HG02623 (cell line): Measurements from ENCODE around the gene BIN1.
A peak's percentile ranks its signal among the peaks of the same experiment; 100 is the strongest.

Experiments used
- ATAC-seq: cut with Tn5 transposase; IDR thresholded peaks from one replicate; pipeline ENCODE4 v1.9.1; 2021; ENCODE audit warnings: moderate library complexity; ENCODE audit not compliant: unreplicated experiment

Gene BIN1

DNA sequence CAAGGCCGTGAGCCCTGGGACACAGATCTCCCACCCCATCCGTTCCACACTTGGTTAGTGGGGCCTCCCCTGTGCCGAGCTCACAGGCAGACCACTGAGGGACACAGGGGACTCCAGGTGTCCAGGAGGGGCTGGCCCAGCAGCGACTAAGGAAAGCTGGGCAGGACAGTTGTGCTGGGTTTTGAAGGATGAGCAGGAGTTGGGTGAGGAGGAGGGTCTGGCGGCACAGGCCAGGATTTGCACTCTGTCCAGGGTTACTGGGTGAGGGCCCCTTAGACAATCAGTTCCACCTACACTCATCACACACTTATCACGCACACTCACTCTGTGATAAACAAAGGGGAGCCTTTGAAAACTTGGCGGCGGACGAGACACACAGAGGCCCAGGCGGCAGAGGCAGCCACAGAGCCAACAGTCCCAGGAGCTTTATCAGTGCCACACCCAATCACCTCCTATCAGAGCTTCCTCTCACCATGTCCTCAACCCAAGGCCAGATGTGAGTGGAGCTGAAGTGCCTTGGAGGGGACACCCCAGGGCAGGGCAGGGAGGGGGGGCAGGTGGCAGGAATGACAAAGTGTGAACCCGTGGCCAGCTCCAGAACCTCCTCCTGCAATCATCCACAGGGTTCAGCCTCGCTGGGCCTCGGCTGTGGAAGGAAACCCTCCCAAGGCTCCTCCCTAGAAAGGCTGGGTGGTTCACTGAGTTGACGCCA is 26.6 kb downstream of the BIN1 start:
- ATAC-seq: no peak

DNA sequence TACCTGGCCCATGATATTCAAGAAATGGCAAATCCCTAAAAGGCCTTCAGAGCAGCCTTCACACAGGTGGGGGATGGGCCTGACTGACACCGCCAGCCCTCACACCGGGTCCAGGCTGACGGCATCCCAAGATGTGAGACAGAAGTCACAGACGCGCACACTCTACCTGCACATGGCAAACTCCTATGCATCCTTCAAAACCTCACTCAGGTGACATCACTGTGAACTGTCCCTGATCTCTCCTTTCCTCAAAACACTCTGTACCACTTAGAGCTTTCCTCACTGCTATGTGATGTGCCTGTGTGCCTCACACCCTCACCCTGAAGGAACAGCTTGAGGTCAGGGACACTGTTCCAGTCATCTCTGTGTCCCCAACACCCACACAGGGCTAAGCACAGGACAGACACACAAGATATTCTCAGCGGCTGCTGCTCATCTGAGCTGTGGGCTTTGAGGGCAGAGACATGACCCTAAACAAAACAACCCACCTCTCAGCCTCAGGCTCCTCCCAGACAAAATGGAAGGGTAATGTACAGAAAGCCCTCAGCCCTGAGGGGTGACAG is 27.5 kb downstream of the BIN1 start:
- ATAC-seq: no peak

DNA sequence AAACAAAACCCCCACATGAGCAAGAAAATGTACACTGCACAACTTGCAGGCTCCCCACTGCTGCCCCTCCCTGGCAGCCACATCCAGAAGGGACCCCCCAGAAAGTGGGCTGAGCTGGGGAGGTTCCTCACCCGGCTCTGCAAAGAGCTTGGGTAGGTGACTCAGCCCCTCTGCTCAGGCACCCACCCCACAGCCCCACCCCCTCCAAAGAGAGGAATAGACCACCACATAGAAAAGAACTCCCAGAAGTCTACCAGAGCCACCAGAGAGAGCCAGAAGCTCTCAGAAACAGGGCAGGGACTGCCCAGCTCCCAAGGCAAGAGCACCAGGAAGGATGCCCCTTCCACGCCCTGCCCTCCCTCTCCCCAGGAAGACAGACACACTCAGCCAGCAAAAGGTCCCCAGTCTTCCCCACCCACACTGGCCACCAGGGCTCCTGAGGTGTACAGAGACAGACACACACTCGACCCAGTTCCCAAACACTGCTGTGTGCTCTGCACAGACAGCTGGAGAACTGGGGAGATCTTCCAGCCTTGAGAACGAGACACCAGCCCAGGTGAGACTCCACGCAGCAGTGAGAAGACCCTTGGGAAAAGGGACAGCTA is 28.2 kb downstream of the BIN1 start:
- no peak for ATAC-seq

DNA sequence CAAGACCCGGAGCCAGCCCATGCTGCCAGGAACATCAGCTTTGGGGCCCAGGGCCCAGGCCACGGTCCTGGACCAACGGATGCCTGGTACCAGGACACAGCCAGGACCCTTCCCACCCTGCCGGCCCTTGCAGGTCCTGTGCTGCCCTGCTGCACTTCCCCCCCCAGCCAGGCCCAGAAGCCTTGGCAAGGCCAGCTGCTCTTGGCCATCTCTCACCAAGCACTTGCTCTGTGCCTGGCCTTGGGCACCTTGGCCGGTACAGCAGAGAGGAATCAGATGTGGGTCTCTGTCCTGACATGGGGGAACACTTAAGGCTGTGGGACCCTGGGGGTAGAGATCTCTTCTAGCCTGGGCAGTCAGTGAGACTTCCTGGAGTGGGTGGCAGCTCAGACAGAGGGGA is 28.9 kb downstream of the BIN1 start:
- no peak for ATAC-seq

DNA sequence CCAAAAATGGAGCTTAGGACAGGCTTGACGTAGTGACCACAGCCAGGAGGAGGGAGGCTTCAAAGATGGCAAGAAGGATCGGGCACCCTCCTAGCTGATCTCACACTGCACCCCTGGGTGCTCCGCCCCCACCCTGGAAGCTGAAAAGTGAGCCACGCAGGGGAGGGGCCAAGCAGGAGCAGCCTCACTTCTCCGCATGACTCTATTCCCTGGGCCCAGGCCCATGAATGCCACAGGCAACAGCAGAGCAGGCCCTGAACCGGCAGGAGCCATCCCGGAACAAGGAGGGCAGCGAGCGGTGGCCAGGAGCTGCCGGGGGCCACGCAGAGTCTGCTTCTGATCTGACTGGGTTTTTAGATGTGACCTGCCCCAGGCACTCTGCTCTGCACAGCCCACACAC is 30.0 kb downstream of the BIN1 start:
- ATAC-seq: no peak

DNA sequence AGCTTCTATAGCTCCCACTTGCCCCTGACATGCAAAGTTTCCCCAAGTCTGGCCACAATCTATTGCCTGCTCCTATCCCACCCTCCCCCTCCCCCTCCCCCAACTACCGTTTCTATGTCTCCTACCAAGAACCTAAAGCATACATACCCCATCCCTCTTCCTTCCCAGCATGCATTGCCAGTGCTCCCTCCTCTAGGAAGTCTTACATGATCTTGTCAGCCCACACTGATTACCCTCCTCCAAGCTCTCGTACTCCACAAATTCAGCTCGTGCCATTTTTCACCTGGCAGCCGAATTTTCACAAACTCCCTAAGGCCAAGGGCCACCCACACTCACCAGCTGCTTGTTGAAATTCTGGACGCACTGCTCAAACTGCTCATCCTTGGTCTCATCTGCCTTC is 30.7 kb downstream of the BIN1 start:
- ATAC-seq: no peak

DNA sequence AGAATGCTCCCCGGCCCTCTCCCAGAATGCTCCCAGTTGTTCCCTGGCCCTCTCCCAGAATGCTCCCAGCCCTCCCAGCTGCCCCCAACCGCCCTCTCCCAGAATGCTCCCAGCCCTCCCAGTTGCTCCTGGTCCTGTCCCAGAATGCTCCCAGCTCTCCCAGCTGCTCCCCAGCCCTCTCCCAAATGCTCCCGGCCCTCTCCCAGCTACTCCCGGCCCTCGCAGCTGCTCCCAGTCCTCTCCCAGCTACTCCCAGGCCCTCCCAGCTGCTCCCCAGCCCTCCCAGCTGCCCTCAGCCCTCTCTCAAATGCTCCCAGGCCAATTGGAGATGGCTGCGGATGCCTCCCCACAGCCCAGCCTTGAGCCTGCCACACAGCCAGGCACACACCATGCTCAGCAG is 31.1 kb downstream of the BIN1 start:
- no peak for ATAC-seq

DNA sequence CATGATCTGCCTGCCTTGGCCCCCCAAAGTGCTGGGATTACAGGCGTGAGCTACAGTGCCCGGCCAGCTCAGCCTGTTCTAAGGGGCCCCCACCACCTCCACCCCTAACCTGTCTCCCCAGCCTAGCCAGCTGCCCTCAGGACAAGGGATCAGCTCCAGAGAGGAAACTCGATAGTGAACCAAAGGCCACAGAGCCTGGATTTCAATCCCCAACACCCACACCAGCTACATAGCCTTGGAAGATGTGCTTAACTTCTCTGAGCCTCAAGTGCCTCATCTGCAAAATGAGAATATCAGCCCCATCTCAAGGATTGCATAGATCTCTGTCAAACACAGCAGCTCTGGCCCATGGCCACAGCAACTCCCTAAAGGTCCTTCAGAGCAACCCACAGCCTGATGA is 32.0 kb downstream of the BIN1 start:
- no peak for ATAC-seq

DNA sequence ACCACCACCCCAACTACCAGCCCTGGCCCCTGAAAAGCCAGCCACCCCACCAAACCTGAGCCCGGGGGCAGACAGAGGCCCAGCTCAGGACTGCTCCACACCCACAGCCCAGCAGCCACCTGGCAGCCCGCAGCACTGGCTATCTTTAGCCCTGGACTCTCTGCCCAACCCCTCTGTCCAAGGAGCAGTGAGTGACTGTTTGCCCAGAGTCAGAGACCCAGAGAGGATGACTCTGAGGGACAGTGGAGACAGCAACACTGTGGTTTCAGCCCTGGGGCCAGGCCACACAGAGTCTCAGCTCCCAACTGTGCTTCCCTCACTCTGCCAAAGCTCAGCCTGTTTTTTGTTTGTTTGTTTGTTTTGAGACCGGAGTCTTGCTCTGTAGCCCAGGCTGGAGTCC is 32.6 kb downstream of the BIN1 start:
- ATAC-seq: no peak

DNA sequence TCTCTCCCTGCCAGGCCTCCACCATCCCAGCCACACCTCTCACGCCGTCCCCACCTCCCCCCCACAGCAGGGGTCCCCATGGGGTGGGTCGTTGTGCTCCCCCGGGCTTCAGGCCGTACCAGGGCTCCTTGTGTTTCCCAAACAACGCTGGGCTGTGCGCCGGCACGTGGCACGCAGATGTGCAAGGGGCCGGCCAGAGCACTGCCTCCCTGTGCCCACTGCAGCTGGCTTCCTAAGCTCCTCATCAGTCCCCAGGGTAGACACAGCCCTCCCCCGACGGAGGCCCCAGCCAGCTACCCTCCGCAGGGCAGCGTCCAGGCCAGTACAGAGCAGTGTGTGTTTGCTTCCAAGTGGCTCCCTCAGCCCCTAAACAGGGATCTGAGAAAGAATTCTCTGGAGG is 34.0 kb downstream of the BIN1 start:
- no peak for ATAC-seq

DNA sequence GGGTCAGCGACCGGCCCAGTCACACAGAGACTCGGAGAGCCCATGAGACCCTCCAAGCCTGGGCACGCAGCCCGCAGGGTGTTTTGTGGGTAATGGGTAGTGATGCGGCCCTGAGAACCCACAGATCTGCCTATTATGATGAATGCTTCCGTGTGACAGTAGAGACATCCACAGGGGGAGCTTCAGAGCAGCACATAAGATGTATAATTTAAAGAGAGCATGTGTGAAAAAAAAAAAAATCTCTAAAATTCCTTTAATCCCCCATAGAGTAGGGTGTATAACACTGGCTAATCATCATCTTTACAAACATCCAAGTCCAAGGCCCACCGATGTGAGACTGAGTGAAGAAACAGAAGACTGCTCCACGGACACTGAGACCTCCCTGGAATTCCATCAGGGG is 34.6 kb downstream of the BIN1 start:
- no peak for ATAC-seq

DNA sequence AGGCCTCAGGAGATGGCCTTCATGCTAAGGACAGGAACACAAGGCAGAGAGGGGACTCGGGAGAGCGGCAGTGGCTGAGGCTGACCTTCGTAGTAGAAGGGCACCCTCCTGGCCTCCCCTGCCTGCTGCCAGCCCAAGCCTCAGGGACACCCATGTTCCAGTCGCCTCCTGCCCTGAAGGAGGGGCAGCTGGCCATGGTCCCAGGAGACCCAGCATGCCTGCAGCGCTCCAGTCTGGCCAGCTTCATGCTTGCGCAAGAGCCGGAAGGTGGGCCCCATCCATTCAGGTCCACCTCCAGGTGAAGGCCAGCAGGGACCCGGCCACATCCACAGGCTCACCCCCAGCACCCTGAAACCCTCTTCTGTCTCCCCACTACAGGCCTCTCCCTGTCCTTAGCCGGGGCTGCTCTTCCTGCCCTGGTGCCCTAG is 35.0 kb downstream of the BIN1 start:
- ATAC-seq: no peak

DNA sequence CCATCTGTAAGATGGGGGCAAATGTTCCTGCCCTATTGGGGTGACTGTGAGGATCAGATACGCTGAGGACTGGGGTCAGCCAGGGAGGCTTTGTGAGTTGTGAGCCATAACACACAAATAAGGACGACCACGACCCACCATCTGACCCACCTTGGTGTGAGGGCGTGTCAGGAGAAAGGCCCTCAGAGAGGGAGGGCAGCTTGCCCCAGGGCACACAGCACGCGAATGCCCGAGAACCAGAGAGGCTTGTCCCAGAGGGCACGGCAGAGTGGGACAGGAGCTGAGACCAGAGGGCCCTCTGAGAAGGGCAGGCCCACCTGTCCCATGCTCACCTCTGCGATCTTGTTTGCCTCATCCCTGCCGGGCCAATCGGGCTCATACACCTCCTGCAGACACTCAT is 36.7 kb downstream of the BIN1 start:
- no peak for ATAC-seq

DNA sequence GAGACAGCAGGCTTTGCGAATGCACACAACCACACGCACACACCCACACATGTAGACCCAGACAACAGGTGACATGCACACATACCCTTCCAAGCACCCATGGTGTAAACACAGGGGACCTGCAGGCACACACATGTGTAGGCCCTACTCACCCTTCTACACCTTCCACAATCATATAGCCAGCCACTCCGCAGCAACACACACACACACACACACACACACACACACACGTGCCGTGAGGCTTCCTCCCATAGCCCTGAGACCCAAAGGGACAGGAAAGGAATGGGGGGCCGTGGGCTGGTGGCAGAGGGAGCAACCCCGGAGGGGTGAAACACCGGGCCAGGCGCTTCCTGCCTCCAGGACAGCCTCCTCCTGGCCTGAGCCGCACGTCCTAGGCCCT is 37.4 kb downstream of the BIN1 start:
- ATAC-seq: no peak

DNA sequence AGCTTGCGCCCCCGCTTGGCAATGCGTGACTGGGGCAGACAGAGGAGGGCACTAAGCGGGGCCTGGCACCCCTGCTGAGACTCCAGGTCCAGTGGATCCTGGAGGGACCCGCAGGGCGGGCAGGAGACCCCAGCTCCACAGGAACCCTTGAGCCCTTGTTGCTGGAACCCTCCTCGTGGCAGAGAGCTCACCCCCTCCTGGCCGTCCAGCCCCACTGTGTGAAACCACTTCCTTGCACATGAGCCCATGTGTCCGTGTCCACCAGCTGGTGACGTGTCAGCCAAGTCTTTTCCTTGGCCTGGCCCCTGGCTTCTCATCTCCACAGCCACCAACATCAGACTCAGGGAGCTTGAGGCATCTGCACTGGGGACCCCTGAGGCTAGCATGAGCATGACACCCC is 38.0 kb downstream of the BIN1 start:
- ATAC-seq: no peak

DNA sequence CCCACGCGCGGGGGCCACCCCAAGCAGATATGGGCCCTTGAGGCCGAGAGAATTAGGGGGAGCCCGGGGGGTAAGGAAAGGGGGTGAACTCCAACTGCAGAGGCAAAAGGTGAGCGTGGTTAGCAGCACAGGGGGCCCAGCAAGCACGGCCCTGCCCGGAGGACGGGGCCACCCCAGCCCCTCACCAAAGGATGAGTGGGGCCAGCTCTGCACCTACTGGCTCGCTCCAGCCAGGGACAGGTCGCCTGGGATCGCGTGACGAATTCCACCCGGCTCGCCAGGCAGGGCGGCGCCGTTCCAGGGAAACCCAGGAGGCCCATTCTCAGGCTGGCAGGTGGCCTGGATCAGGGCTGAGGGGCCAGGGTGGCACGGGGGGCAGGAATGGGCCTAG is 38.6 kb downstream of the BIN1 start:
- no peak for ATAC-seq

DNA sequence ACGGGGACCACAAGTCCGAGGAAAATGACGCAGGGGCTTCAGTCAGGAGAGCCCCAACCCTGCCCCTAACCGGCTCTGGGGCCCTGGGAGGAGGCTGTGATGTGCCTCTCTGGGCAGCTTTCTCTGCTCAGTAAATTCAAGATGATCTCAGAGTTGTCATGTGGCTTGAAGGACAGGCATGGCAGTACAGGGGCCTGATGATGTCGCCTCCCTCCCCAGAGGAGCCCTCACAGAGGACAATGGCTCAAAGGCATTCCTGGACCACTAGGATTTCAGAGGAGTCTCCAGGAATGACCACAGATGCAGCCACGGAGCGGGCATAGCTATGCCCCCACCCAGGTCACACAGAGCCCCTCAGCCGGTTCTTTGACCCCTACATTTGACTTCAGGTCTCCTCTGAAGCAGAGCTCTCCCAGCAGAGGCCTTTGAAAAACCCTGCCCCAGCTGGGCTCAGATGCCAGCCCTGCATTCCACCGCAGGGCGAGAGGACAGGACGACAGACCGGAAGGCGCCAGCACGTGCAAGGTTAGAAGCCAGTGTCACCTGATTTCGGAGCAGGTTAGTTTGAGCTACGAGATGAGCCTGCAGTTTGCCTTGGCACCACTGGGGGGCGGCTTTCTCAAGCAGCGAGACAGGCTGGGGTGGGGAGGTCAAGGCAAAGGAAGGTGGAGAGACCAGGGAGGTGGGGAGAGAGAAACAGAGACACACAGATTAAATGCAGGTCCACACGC is 39.2 kb downstream of the BIN1 start:
- ATAC-seq: no peak

DNA sequence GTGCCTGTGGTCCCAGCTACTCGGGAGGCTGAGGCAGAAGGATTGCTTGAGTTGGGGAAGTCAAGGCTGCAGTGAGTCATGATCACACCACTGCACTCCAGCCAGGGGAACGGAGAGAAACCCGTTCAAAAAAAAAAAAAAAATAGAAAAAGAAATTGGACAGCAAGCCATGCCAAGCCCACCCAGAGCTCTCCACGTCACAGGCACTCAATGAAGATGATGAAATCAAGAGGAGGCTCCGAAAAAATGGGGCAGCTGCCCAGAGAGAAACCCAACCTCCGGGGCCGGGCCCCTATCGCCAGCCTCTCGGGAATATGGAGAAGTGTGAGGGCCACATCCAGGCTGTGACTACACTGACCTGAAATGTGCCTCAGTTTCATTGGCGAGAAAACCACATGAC is 40.0 kb downstream of the BIN1 start:
- ATAC-seq: no peak

DNA sequence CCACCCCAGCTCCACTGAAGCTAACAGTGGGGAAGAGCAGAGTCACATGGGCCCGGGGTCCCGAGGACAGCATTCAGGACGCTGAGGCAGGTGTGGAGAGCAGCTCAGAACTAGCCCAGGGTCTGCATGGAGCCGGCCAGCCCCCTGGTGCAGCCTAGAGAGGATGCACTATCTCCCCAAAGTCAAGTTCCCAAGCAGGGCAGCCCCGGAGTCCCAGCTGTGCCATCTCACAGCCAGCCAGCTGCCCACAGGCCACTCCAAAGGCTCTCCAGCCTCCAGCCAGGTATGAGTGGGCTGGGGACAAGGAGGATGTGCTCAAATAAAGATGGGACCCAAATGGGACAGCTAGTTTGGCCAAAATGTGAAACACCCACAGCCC is 41.0 kb downstream of the BIN1 start:
- no peak for ATAC-seq

DNA sequence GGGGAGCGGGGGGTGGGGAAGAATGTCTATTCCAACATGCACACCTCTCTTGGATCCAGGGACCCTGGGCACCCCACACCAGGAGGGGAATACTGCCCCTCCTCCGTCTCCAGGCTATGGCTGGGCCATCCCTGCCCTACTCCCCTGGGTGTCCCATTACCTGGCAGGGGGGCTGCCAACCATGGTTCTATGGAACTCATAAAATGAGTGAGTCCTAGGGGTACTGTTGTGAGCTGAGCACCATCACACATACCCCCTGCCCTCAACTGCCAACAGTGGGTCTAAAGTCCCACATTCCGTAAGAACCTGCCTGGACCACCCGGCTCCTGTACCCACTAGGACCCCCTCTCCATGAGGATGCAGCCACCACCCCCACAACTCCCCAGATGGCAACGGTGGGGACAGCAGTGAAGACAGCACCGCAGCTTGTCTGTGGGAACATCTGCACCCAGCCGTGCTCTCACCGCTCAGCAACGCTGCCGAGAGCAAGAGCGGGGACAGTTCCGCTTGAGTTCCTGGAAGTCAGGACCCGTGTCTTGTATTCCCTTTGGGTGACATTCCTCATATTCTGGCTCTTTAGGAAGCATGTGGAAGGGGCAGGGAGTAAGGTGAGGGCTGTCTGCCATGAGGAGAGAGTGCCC is 41.5 kb downstream of the BIN1 start:
- no peak for ATAC-seq

DNA sequence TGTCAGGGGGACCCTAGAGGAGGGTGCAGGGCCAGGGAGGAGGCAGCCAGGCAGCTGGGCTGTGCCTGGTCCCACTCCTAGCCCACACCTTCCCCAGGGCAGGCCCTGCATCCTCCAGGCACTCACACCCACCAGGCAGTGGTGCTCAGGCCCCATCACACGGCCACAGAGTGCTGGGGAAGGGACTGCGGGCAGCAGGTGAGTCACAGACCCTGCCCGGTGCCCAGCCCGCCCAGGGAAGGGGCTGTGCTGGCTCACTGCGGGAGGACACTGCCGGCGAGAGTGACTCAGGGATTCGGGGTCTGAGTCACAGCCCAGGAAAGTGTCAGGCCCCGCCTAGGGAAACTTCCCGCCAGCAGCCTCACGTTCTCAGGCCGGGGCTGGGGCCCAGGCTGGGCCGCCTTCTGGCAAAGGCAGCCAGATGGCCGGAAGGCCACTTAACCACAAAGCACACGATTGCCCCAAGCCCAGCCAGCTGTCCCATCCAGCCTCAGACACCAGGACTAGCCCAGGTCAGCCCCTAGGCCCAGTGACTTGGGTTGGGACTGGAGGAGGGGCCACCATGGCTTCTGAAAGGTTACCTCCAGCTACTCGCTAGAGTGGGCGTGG is 42.2 kb downstream of the BIN1 start:
- peak; percentile 79 for ATAC-seq
